H9 (cell line): ENCODE results near the gene ZNF212. TPM values are rescaled to one million over a fixed set of nuclear protein-coding genes. Genes with fewer than 3 reads are reported as not detected.
"Not testable (repeated sequence)": the region's sequence is repeated elsewhere in the genome, so short reads cannot be mapped to it uniquely, and the experiment has no call there.

Experiments used
- DNase-seq: peaks from one replicate; pipeline ENCODE4 v3.0.0-alpha.2; 2017
- H2AFZ ChIP-seq: one replicate; pipeline ENCODE4 v1.6.1; 2013; ENCODE audit warnings: mild to moderate bottlenecking, low read length, control low read depth, moderate library complexity
- H2AK5ac ChIP-seq: 2 replicates; pipeline ENCODE4 v1.6.1; 2013; ENCODE audit warnings: low read length, control low read depth, mixed read lengths; ENCODE audit not compliant: insufficient read length
- H2BK120ac ChIP-seq: one replicate; pipeline ENCODE4 v1.6.1; 2013; ENCODE audit warnings: low read depth, mild to moderate bottlenecking, low read length, control low read depth, inconsistent platforms; ENCODE audit not compliant: poor library complexity, severe bottlenecking
- H2BK12ac ChIP-seq: 2 replicates; pipeline ENCODE4 v1.6.1; 2013; ENCODE audit warnings: low read length, control low read depth, mixed read lengths, low read depth; ENCODE audit not compliant: insufficient read length
- H2BK15ac ChIP-seq: 2 replicates; pipeline ENCODE4 v1.6.1; 2013; ENCODE audit warnings: low read depth, low read length, control low read depth
- H2BK20ac ChIP-seq: one replicate; pipeline ENCODE4 v1.6.1; 2013; ENCODE audit warnings: low read depth, mild to moderate bottlenecking, low read length, control low read depth, inconsistent platforms; ENCODE audit not compliant: poor library complexity, severe bottlenecking
- H2BK5ac ChIP-seq: 2 replicates; pipeline ENCODE4 v1.6.1; 2013; ENCODE audit warnings: low read length, control low read depth, mixed read lengths; ENCODE audit not compliant: insufficient read length
- H3K14ac ChIP-seq: 2 replicates; pipeline ENCODE4 v1.6.1; 2013; ENCODE audit warnings: low read length, control low read depth; ENCODE audit not compliant: insufficient read depth
- H3K18ac ChIP-seq: 2 replicates; pipeline ENCODE4 v1.6.1; 2013; ENCODE audit warnings: low read depth, mild to moderate bottlenecking, mixed read lengths, low read length, control low read depth; ENCODE audit not compliant: insufficient read length
- H3K23ac ChIP-seq: 2 replicates; pipeline ENCODE4 v1.6.1; 2013; ENCODE audit warnings: low read length, control low read depth, mixed read lengths, low read depth; ENCODE audit not compliant: insufficient read length
- H3K23me2 ChIP-seq: 2 replicates; pipeline ENCODE4 v1.6.1; 2013; ENCODE audit warnings: low read depth, mild to moderate bottlenecking, mixed read lengths, low read length, control low read depth; ENCODE audit not compliant: insufficient read length, poor library complexity, severe bottlenecking
- H3K27ac ChIP-seq: 2 replicates; pipeline ENCODE4 v1.5.1; 2013; ENCODE audit warnings: low read length, control low read depth, mixed read lengths, low read depth; ENCODE audit not compliant: insufficient read length
- H3K27me3 ChIP-seq: 2 replicates; pipeline ENCODE4 v1.6.1; 2013; ENCODE audit warnings: low read length, control low read depth, inconsistent platforms; ENCODE audit not compliant: insufficient read depth
- H3K4ac ChIP-seq: 2 replicates; pipeline ENCODE4 v1.6.1; 2013; ENCODE audit warnings: low read depth, mild to moderate bottlenecking, control low read depth, inconsistent platforms, low read length, moderate library complexity
- H3K4me1 ChIP-seq: 2 replicates; pipeline ENCODE4 v1.6.1; 2013; ENCODE audit warnings: low read length, control low read depth, inconsistent platforms; ENCODE audit not compliant: insufficient read depth
- H3K4me2 ChIP-seq: 2 replicates; pipeline ENCODE4 v1.6.1; 2013; ENCODE audit warnings: low read length, control low read depth, mixed read lengths; ENCODE audit not compliant: insufficient read length, insufficient read depth
- H3K56ac ChIP-seq: 2 replicates; pipeline ENCODE4 v1.6.1; 2013; ENCODE audit warnings: low read depth, mild to moderate bottlenecking, mixed read lengths, low read length, control low read depth; ENCODE audit not compliant: insufficient read length
- H3K79me1 ChIP-seq: 2 replicates; pipeline ENCODE4 v1.6.1; 2013; ENCODE audit warnings: low read depth, mild to moderate bottlenecking, moderate library complexity, low read length, control low read depth, inconsistent platforms; ENCODE audit not compliant: insufficient read depth, poor library complexity, severe bottlenecking
- H3K79me2 ChIP-seq: 2 replicates; pipeline ENCODE4 v1.6.1; 2013; ENCODE audit warnings: low read length, control low read depth, inconsistent platforms; ENCODE audit not compliant: insufficient read depth
- H3K9ac ChIP-seq: 2 replicates; pipeline ENCODE4 v1.6.1; 2013; ENCODE audit warnings: low read length, control low read depth, mixed read lengths; ENCODE audit not compliant: insufficient read length; ENCODE audit errors: extremely low read depth
- H3K9me3 ChIP-seq: one replicate; pipeline ENCODE4 v1.6.1; 2013; ENCODE audit warnings: low read depth, low read length, inconsistent platforms; ENCODE audit not compliant: control insufficient read depth
- H3T11ph ChIP-seq: one replicate; pipeline ENCODE4 v1.6.1; 2013; ENCODE audit warnings: mild to moderate bottlenecking, low read length, control low read depth, inconsistent platforms
- H4K20me1 ChIP-seq: one replicate; pipeline ENCODE4 v1.6.1; 2013; ENCODE audit not compliant: control insufficient read depth, insufficient read length, insufficient read depth
- H4K5ac ChIP-seq: 2 replicates; pipeline ENCODE4 v1.6.1; 2013; ENCODE audit warnings: low read depth, mild to moderate bottlenecking, mixed read lengths, low read length, control low read depth; ENCODE audit not compliant: insufficient read length
- H4K8ac ChIP-seq: replicated peaks from 2 replicates; pipeline ENCODE4 v1.6.1; 2013; ENCODE audit warnings: low read length, control low read depth, mixed read lengths, low read depth; ENCODE audit not compliant: insufficient read length
- H4K91ac ChIP-seq: 2 replicates; pipeline ENCODE4 v1.6.1; 2013; ENCODE audit warnings: low read depth, mild to moderate bottlenecking, moderate library complexity, mixed read lengths, low read length, control low read depth; ENCODE audit not compliant: insufficient read length
- H3K27ac Mint-ChIP-seq, 3 experiments: 2 replicates in 2 of 3; 3 replicates in 1 of 3; pipeline ENCODE4 v1.8.0; 2020 to 2021; ENCODE audit warnings: mixed read lengths in 3 of 3, mild to moderate bottlenecking in 1 of 3, moderate library complexity in 1 of 3
- H3K27me3 Mint-ChIP-seq: 2 replicates; pipeline ENCODE4 v1.8.0; 2021; ENCODE audit warnings: low read depth, mild to moderate bottlenecking, moderate library complexity, mixed read lengths
- H3K36me3 Mint-ChIP-seq, 3 experiments: 2 replicates in 2 of 3; 3 replicates in 1 of 3; pipeline ENCODE4 v1.8.0; 2020 to 2021; ENCODE audit warnings: low read depth in 3 of 3, mixed read lengths in 3 of 3; ENCODE audit not compliant: insufficient read depth in 1 of 3
- H3K4me1 Mint-ChIP-seq, 2 experiments: 2 replicates each; pipeline ENCODE4 v1.8.0; 2020; ENCODE audit warnings: mixed read lengths in 2 of 2
- H3K4me3 Mint-ChIP-seq, 2 experiments: 2 replicates in 1 of 2; 3 replicates in 1 of 2; pipeline ENCODE4 v1.8.0; 2020 to 2021; ENCODE audit warnings: mild to moderate bottlenecking in 2 of 2, mixed read lengths in 2 of 2, moderate library complexity in 1 of 2
- H3K9me3 Mint-ChIP-seq, 2 experiments: 2 replicates in 1 of 2; 3 replicates in 1 of 2; pipeline ENCODE4 v1.8.0; 2020; ENCODE audit warnings: mild to moderate bottlenecking in 2 of 2, mixed read lengths in 2 of 2, moderate library complexity in 1 of 2
- CTCF ChIP-seq: fragments of 200-600 bp; sonication (generic); conservative IDR thresholded peaks from 3 replicates; pipeline ENCODE4 v1.8.0; 2021; ENCODE audit warnings: antibody characterized with exemption, mild to moderate bottlenecking
- WGBS: extraction: QIAGEN DNeasy Blood & Tissue Kit; methylation state at CpG from one replicate; pipeline ENCODE4 v1.1.7; 2013; ENCODE audit warnings: missing lambda C conversion rate, low lambda C conversion rate, mixed read lengths; ENCODE audit not compliant: insufficient read length; ENCODE audit errors: extremely low coverage; 5-methylcytosine and 5-hydroxymethylcytosine counted together
- total RNA-seq: library from RNA; stranded (reverse); gene quantifications from 2 replicates; pipeline ENCODE4 v1.2.1, GENCODE V29; 2021

The ZNF212 gene
- total RNA-seq, 1 experiment from 2014 or later = 21.1 TPM

DNA sequence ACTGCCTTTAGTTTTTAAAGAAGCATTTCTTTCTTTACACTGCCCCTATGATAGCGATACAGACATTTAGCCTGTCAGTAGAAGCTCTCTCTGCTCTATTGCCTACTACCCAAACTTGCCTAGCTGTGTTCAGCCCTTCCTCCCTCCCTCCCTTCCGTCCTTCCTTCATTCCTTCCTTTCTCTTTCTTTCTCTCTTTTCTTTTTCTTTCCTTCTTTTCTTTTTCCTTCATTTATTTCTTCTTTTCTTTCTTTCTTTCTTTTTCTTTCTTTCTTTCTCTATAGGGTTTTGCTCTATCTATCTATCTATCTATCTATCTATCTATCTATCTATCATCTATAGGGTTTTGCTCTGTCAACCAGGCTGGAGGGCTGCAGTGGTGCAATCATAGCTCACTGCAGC lies 7.1 kb upstream of the ZNF212 start:
- DNase-seq = no peak

DNA sequence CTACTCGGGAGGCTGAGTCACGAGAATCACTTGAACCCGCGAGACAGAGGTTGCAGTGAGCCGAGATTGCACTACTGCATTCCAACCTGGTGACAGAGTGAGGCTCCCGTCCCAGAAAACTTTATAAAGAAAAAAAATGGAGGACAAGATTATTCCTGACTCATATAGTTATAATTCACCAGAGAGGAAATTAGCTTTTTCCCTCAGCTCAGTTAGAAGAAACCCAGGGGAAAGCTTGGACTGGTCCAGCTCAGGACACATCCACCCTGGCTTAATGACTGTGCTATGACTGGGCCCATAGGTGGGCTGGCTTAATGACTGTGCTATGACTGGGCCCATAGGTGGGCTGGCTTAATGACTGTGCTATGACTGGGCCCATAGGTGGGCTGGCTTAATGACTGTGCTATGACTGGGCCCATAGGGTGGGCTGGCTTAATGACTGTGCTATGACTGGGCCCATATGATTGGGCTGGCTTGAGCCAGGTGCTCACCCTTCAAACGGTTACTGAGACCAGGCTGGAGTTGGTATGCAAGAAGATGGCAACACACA lies 5.7 kb upstream of the ZNF212 start:
- not testable (repeated sequence) for H4K5ac ChIP-seq, H4K20me1 ChIP-seq, H3K36me3 Mint-ChIP-seq, H3K23me2 ChIP-seq, H2AK5ac ChIP-seq, H3K27me3 ChIP-seq, H3K4me2 ChIP-seq, H2AFZ ChIP-seq, DNase-seq, H3K9ac ChIP-seq, H3K4me1 ChIP-seq, H4K8ac ChIP-seq, H3K79me1 ChIP-seq, H2BK120ac ChIP-seq, H2BK20ac ChIP-seq, H3K27ac ChIP-seq, H3K4me3 Mint-ChIP-seq, H4K91ac ChIP-seq, H3K4ac ChIP-seq, H2BK12ac ChIP-seq, H3K9me3 Mint-ChIP-seq, H3K56ac ChIP-seq, H3K9me3 ChIP-seq, H3K18ac ChIP-seq, H3K4me1 Mint-ChIP-seq, H3K79me2 ChIP-seq, H3K14ac ChIP-seq, H3K27ac Mint-ChIP-seq, H2BK15ac ChIP-seq, H3K23ac ChIP-seq, H2BK5ac ChIP-seq, H3T11ph ChIP-seq
- no CpG with 5 or more reads among the region's 7 CpGs for WGBS
- H3K27me3 Mint-ChIP-seq = peaks cover 42% of the 10 kb centered on the region

More for the DNA sequence above, 7.1 kb upstream of the ZNF212 start:
- Histone ChIP-seq H2BK20ac (no peak overlapping the region), H3K4me1 (no peaks in the 10 kb centered on the region), H4K8ac (no peak overlapping the region), H3K18ac (no peak overlapping the region), H3K79me2 (no peaks in the 10 kb centered on the region), H2AK5ac (no peak overlapping the region), H2BK15ac (no peak overlapping the region), H2BK12ac (no peak overlapping the region), H4K5ac (no peak overlapping the region), H3K79me1 (no peaks in the 10 kb centered on the region), H3K9ac (no peak overlapping the region), H2BK120ac (no peak overlapping the region), H4K91ac (no peak overlapping the region), H2AFZ (no peak overlapping the region), H3K9me3 (no peaks in the 10 kb centered on the region), H3K4ac (no peak overlapping the region), H2BK5ac (no peak overlapping the region), H3T11ph (no peak overlapping the region), H3K4me2 (no peak overlapping the region), H3K23ac (no peak overlapping the region), H3K14ac (no peak overlapping the region), H3K27me3 (no peaks in the 10 kb centered on the region), H3K56ac (no peak overlapping the region), H4K20me1 (no peaks in the 10 kb centered on the region), H3K23me2 (no peaks in the 10 kb centered on the region), H3K27ac (no peak overlapping the region)
- Mint-ChIP-seq H3K36me3 (no peaks in the 10 kb centered on the region), H3K9me3 (no peaks in the 10 kb centered on the region), H3K4me1 (no peaks in the 10 kb centered on the region), H3K27ac (no peak overlapping the region; a peak in 1 of 7 replicates), H3K27me3 (peaks cover 30% of the 10 kb centered on the region), H3K4me3 (no peak overlapping the region)
- TF ChIP-seq CTCF = no peak
- 100% methylated on average over 1 of the region's 2 CpGs for WGBS
